ENCODE measurements around the gene ZGPAT. TPM values are rescaled to one million over a fixed set of nuclear protein-coding genes. Genes with fewer than 3 reads are reported as not detected.

Gene ZGPAT
- total and polyA plus RNA-seq, 2 of the 13 experiments (the other 11 are each of a cell fraction or from before 2014, with no cell fraction given): 23.0 to 41.9 TPM

GRCh38 chr20:63706852-63707557 is 834 bp upstream of the ZGPAT start (continued):
- TF ChIP-seq ZBTB43 (CRISPR knock-in tag; conservative IDR thresholded peaks at IDR 0.05) (no peak), ZNF790 (CRISPR knock-in tag; IDR thresholded peaks at IDR 0.05; ENCODE audit: borderline replicate concordance) (peak; percentile 64), ONECUT2 (CRISPR knock-in tag; IDR thresholded peaks at IDR 0.05) (no peak), ERF (CRISPR knock-in tag; IDR thresholded peaks at IDR 0.05) (peak; percentile 85), ZNF333 (CRISPR knock-in tag; IDR thresholded peaks at IDR 0.05; ENCODE audit: borderline replicate concordance) (peak; percentile 86; the same call in 1 of the 2 replicates), ZNF496 (CRISPR knock-in tag; IDR thresholded peaks at IDR 0.05; ENCODE audit: insufficient replicate concordance) (no peak), XBP1 (CRISPR knock-in tag; IDR thresholded peaks at IDR 0.05) (no peak), KLF9 (CRISPR knock-in tag; IDR thresholded peaks at IDR 0.05; ENCODE audit: low read depth) (peak; percentile 49; the same call in 1 of the 2 replicates), PHF5A (CRISPR knock-in tag; IDR thresholded peaks at IDR 0.05; ENCODE audit: low read depth, unreplicated experiment) (peak; percentile 64), ZNF782 (CRISPR knock-in tag; IDR thresholded peaks at IDR 0.05; ENCODE audit: borderline replicate concordance) (no peak; the same call in 1 of the 2 replicates), RFX3 (CRISPR knock-in tag; IDR thresholded peaks at IDR 0.05) (peak; percentile 19; the same call in 1 of the 2 replicates), AKAP8 (CRISPR knock-in tag; IDR thresholded peaks at IDR 0.05) (peak; percentile 88), TBP (CRISPR knock-in tag; IDR thresholded peaks at IDR 0.05) (no peak), ZNF326 (CRISPR knock-in tag; IDR thresholded peaks at IDR 0.05; ENCODE audit: borderline replicate concordance) (peak; percentile 34; the same call in 1 of the 2 replicates), THAP11 (CRISPR knock-in tag; IDR thresholded peaks at IDR 0.05) (peak; percentile 76), ZNF775 (CRISPR knock-in tag; IDR thresholded peaks at IDR 0.05; ENCODE audit: borderline replicate concordance) (0 out of 2 replicates have a peak, but pooled peaks have one; percentile 58), ZNF276 (CRISPR knock-in tag; IDR thresholded peaks at IDR 0.05; ENCODE audit: low read depth) (no peak; the same call in 1 of the 2 replicates), NFKBIZ (CRISPR knock-in tag; IDR thresholded peaks at IDR 0.05) (no peak), ZNF510 (CRISPR knock-in tag; IDR thresholded peaks at IDR 0.05; ENCODE audit: low read depth) (peak; percentile 68; the same call in 1 of the 2 replicates), DRAP1 (CRISPR knock-in tag; IDR thresholded peaks at IDR 0.05) (peak; percentile 51), RFXAP (CRISPR knock-in tag; IDR thresholded peaks at IDR 0.05; ENCODE audit: borderline replicate concordance) (no peak), ZC3H4 (CRISPR knock-in tag; IDR thresholded peaks at IDR 0.05; ENCODE audit: borderline replicate concordance) (no peak; the same call in 1 of the 2 replicates), POLR2A (IDR thresholded peaks at IDR 0.05; ENCODE audit: insufficient read depth in 1 of 2, low read depth in 2 of 2, low read length in 2 of 2) (peak in 1 of 2 experiments; percentile 43; a peak in 1 of 4 replicates), ZNF879 (CRISPR knock-in tag; IDR thresholded peaks at IDR 0.05) (peak; percentile 83), ZNF674 (CRISPR knock-in tag; IDR thresholded peaks at IDR 0.05; ENCODE audit: low read depth) (0 out of 2 replicates have a peak, but pooled peaks have one; percentile 5), CENPT (CRISPR knock-in tag; IDR thresholded peaks at IDR 0.05; ENCODE audit: low read depth) (no peak; the same call in none of the 2 replicates), ATAD3A (CRISPR knock-in tag; IDR thresholded peaks at IDR 0.05) (no peak), ARID2 (CRISPR knock-in tag; IDR thresholded peaks at IDR 0.05; ENCODE audit: borderline replicate concordance) (no peak), ZNF30 (CRISPR knock-in tag; IDR thresholded peaks at IDR 0.05) (0 out of 2 replicates have a peak, but pooled peaks have one; percentile 54), MAFF (IDR thresholded peaks at IDR 0.05; ENCODE audit: low read depth, low read length) (peak; percentile 51)
